ENCODE measurements around the gene LIN7A.

The LIN7A gene

GRCh38 chr12:80861641-80862378 is 75.9 kb downstream of the LIN7A start:
- DNase-seq (ENCODE audit: extremely low read depth in 1 of 2, low read depth in 1 of 2): no peak

GRCh38 chr12:80860928-80861327 is 76.8 kb downstream of the LIN7A start:
- no peak for DNase-seq (ENCODE audit: extremely low read depth in 1 of 2, low read depth in 1 of 2)

- no peak for DNase-seq (ENCODE audit: extremely low read depth in 1 of 2, low read depth in 1 of 2)
Measured at GRCh38 chr12:80860206-80860605, 77.5 kb downstream of the LIN7A start.

GRCh38 chr12:80858356-80858755 is 79.4 kb downstream of the LIN7A start:
- DNase-seq (ENCODE audit: extremely low read depth in 1 of 2, low read depth in 1 of 2): no peak

GRCh38 chr12:80857311-80857710 is 80.4 kb downstream of the LIN7A start:
- no peak for DNase-seq (ENCODE audit: extremely low read depth in 1 of 2, low read depth in 1 of 2)

GRCh38 chr12:80849337-80849736 is 88.4 kb downstream of the LIN7A start:
- no peak for DNase-seq (ENCODE audit: extremely low read depth in 1 of 2, low read depth in 1 of 2)

- DNase-seq (ENCODE audit: extremely low read depth in 1 of 2, low read depth in 1 of 2): no peak
Measured at GRCh38 chr12:80848858-80849257, 88.9 kb downstream of the LIN7A start.

GRCh38 chr12:80847575-80847974 is 90.2 kb downstream of the LIN7A start:
- DNase-seq (ENCODE audit: extremely low read depth in 1 of 2, low read depth in 1 of 2): no peak

GRCh38 chr12:80846952-80847351 is 90.8 kb downstream of the LIN7A start:
- DNase-seq (ENCODE audit: extremely low read depth in 1 of 2, low read depth in 1 of 2): no peak

GRCh38 chr12:80845639-80846038 is 92.1 kb downstream of the LIN7A start:
- DNase-seq (ENCODE audit: extremely low read depth in 1 of 2, low read depth in 1 of 2): no peak

- no peak for DNase-seq (ENCODE audit: extremely low read depth in 1 of 2, low read depth in 1 of 2)
Measured at GRCh38 chr12:80843969-80844368, 93.8 kb downstream of the LIN7A start.

GRCh38 chr12:80838708-80839107 is 99.0 kb downstream of the LIN7A start:
- no peak for DNase-seq (ENCODE audit: extremely low read depth in 1 of 2, low read depth in 1 of 2)

GRCh38 chr12:80838024-80838658 is 99.6 kb downstream of the LIN7A start:
- DNase-seq (ENCODE audit: extremely low read depth in 1 of 2, low read depth in 1 of 2): no peak

GRCh38 chr12:80837342-80837978 is 100.3 kb downstream of the LIN7A start:
- DNase-seq (ENCODE audit: extremely low read depth in 1 of 2, low read depth in 1 of 2): no peak

- no peak for DNase-seq (ENCODE audit: extremely low read depth in 1 of 2, low read depth in 1 of 2)
Measured at GRCh38 chr12:80834724-80835123, 103.0 kb downstream of the LIN7A start.

GRCh38 chr12:80830533-80831088 is 107.1 kb downstream of the LIN7A start:
- DNase-seq (ENCODE audit: extremely low read depth in 1 of 2, low read depth in 1 of 2): no peak

- no peak for DNase-seq (ENCODE audit: extremely low read depth in 1 of 2, low read depth in 1 of 2)
Measured at GRCh38 chr12:80829767-80830166, 108.0 kb downstream of the LIN7A start.

- DNase-seq (ENCODE audit: extremely low read depth in 1 of 2, low read depth in 1 of 2): no peak
Measured at GRCh38 chr12:80825506-80825905, 112.2 kb downstream of the LIN7A start.

GRCh38 chr12:80823393-80823792 is 114.3 kb downstream of the LIN7A start:
- DNase-seq (ENCODE audit: extremely low read depth in 1 of 2, low read depth in 1 of 2): no peak

GRCh38 chr12:80821513-80822000 is 116.2 kb downstream of the LIN7A start:
- no peak for DNase-seq (ENCODE audit: extremely low read depth in 1 of 2, low read depth in 1 of 2)

- DNase-seq (ENCODE audit: extremely low read depth in 1 of 2, low read depth in 1 of 2): no peak
Measured at GRCh38 chr12:80818878-80819277, 118.9 kb downstream of the LIN7A start.

- DNase-seq (ENCODE audit: extremely low read depth in 1 of 2, low read depth in 1 of 2): no peak
Measured at GRCh38 chr12:80815351-80815750, 122.4 kb downstream of the LIN7A start.
